Astrocyte (in vitro differentiated cells and primary cell): Measurements from ENCODE around the gene SCN1B.

Source experiments
- EZH2 ChIP-seq: IDR thresholded peaks from 2 replicates; pipeline ENCODE4 v1.6.1; 2012; ENCODE audit warnings: mild to moderate bottlenecking, low read length, inconsistent platforms; ENCODE audit not compliant: insufficient read depth
- TF ChIP-seq, protein P1 (sequence below): IDR thresholded peaks from 2 replicates; pipeline ENCODE4 v1.5.1; 2011; ENCODE audit warnings: low read depth, mild to moderate bottlenecking, inconsistent platforms, low read length, moderate library complexity; ENCODE audit not compliant: insufficient read depth

DNA sequence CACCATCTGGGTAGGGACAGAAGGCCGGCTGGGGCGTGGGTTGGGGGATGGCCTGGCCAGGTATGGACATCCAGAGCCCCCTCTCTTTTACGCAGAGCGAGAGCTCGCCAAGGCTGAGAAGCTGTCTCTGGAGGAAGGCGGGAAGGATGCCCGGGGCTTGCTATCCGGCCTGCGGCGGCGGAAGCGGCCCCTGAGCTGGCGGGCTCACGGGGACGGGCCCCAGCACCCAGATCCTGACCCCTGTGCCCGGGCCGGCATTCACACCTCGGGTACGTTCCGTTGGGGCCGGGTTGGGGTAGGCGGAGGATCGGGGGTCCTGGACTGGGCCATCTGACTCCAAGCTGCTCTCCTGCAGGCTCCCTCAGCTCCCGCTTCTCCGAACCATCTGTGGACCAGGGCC lies 8.7 kb upstream of the SCN1B start:
- TF ChIP-seq, protein P1, sequence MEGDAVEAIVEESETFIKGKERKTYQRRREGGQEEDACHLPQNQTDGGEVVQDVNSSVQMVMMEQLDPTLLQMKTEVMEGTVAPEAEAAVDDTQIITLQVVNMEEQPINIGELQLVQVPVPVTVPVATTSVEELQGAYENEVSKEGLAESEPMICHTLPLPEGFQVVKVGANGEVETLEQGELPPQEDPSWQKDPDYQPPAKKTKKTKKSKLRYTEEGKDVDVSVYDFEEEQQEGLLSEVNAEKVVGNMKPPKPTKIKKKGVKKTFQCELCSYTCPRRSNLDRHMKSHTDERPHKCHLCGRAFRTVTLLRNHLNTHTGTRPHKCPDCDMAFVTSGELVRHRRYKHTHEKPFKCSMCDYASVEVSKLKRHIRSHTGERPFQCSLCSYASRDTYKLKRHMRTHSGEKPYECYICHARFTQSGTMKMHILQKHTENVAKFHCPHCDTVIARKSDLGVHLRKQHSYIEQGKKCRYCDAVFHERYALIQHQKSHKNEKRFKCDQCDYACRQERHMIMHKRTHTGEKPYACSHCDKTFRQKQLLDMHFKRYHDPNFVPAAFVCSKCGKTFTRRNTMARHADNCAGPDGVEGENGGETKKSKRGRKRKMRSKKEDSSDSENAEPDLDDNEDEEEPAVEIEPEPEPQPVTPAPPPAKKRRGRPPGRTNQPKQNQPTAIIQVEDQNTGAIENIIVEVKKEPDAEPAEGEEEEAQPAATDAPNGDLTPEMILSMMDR, result no peak
- no peak for TF ChIP-seq EZH2
